HAP-1 (cell line): ENCODE results near the gene MACC1.

ENCODE experiments used
- DNase-seq, 2 experiments: peaks; one replicate each; pipeline ENCODE4 v3.0.0-alpha.2; 2016 to 2020; ENCODE audit warnings: low spot score in 2 of 2
- H3K27me3 ChIP-seq: fragments of 250-450 bp; sonication (Bioruptor Pico); 2 replicates; pipeline ENCODE4 v1.5.1; 2020; ENCODE audit warnings: low read depth, mild to moderate bottlenecking, moderate library complexity
- H3K36me3 ChIP-seq: fragments of 250-450 bp; sonication (Bioruptor Pico); replicated peaks from 2 replicates; pipeline ENCODE4 v1.5.1; 2020; ENCODE audit warnings: mild to moderate bottlenecking
- H3K4me1 ChIP-seq: fragments of 250-450 bp; sonication (Bioruptor Pico); 2 replicates; pipeline ENCODE4 v1.5.1; 2020; ENCODE audit warnings: mild to moderate bottlenecking
- H3K4me3 ChIP-seq: fragments of 250-450 bp; sonication (Bioruptor Pico); 2 replicates; pipeline ENCODE4 v1.5.1; 2020; ENCODE audit warnings: mild to moderate bottlenecking, moderate library complexity
- H3K9me3 ChIP-seq: fragments of 250-450 bp; sonication (Bioruptor Pico); 2 replicates; pipeline ENCODE4 v1.5.1; 2020; ENCODE audit warnings: mild to moderate bottlenecking, moderate library complexity
- in situ Hi-C: fragments of 300-500 bp; cut with MboI; formaldehyde crosslinking; loops from 3 replicates; pipeline ENCODE4 v1.14.3; 2020; ENCODE audit warnings: low sequenced_read_pairs, inconsistent platforms, mixed read lengths

The MACC1 gene

GRCh38 chr7:20223356-20223755, 6.2 kb upstream of the MACC1 start:
- in situ Hi-C loops, result no loop called here
- Histone ChIP-seq H3K36me3 (no peaks in the 10 kb centered on the region), H3K4me3 (no peak overlapping the region), H3K27me3 (no peaks in the 10 kb centered on the region), H3K9me3 (no peaks in the 10 kb centered on the region), H3K4me1 (no peaks in the 10 kb centered on the region)
- DNase-seq, result no peak

DNA sequence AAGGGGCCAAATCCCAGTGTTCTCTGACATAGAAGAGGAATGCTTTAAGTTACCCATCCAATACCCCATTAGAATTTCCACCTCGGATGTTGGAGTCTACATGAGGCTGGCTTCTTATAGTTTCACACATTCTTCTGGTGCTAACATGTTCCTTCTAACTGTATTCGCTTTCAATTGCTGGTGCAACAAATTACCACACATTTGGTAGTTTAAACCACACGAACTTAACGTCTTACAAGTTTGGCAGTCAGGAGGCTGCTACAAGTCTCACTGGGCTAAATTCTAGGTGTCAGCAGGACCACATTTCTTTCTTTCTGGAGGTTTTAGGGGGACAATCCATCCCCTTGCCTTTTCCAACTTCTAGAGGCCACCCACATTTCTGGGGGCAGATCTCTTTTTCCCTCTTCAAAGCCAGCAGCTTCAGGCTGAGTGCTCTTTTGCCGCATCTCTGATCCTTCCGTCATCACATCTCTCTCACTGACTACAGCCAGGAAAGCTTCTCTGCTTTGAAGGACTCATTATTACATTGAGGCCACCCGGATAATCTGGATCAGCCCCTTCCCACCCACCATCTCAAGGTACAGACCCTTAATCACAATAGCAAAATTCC, 5.1 kb upstream of the MACC1 start:
- Histone ChIP-seq H3K27me3 (no peaks in the 10 kb centered on the region), H3K4me3 (no peak overlapping the region), H3K9me3 (no peaks in the 10 kb centered on the region), H3K36me3 (no peaks in the 10 kb centered on the region), H3K4me1 (no peaks in the 10 kb centered on the region)
- in situ Hi-C loops, result no loop called here
- no peak for DNase-seq

GRCh38 chr7:20220921-20221547, 3.9 kb upstream of the MACC1 start:
- Histone ChIP-seq H3K4me3 (no peak overlapping the region), H3K9me3 (no peaks in the 10 kb centered on the region), H3K36me3 (no peaks in the 10 kb centered on the region), H3K4me1 (no peaks in the 10 kb centered on the region), H3K27me3 (no peaks in the 10 kb centered on the region)
- in situ Hi-C loops, result no loop called here
- no peak for DNase-seq

- H3K4me3 ChIP-seq, result no peak overlapping the region
- in situ Hi-C loops, result no loop called here
- no peaks in the 10 kb centered on the region for H3K36me3 ChIP-seq
- no peak for DNase-seq
- no peaks in the 10 kb centered on the region for H3K4me1 ChIP-seq
- H3K9me3 ChIP-seq, result no peaks in the 10 kb centered on the region
- no peaks in the 10 kb centered on the region for H3K27me3 ChIP-seq
Measured at GRCh38 chr7:20220293-20220761, 3.1 kb upstream of the MACC1 start.

DNA sequence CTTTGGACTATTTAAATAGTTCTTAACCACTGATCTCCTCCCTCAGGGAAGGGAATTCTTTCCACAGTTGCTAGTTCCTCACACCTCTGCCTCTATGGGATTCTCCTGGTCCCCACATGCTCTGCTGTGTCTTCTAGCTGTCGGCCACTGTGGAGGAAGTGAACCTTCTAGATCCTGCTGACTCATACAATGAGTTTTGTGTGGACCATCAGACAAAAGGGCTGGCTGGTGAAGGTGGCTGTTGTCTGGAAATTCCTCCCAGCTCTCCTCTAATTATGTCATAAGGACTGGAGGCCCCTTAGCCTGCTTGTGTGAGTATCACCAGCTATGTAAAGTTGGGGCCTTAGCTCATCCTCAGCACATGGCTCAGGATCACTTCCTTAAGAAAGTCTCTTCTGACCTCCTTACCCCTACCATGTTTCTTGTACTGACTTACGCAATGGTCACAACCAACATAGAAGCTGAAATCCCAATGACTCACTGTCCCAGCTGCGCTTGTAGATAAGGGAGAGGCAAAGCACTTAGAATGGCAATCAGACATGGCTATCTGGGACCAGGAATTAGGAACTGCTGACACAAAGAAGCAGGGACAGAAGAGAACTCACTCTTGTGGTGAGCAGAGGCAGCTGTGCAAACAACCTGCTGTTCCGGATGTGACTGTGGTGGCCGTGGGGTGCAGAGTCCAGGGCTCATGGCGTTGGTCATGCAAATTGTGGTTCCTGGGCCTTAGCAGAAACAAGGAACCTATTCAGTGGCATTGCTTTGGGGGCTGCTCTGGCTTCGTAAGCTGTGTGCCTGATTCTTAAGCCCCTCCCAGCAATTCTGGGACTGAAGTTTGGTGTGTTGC, 2.5 kb upstream of the MACC1 start:
- no peaks in the 10 kb centered on the region for H3K27me3 ChIP-seq
- H3K9me3 ChIP-seq, result no peaks in the 10 kb centered on the region
- DNase-seq, result no peak
- no peaks in the 10 kb centered on the region for H3K4me1 ChIP-seq
- in situ Hi-C loops, result no loop called here
- no peaks in the 10 kb centered on the region for H3K36me3 ChIP-seq
- H3K4me3 ChIP-seq, result no peak overlapping the region

DNA sequence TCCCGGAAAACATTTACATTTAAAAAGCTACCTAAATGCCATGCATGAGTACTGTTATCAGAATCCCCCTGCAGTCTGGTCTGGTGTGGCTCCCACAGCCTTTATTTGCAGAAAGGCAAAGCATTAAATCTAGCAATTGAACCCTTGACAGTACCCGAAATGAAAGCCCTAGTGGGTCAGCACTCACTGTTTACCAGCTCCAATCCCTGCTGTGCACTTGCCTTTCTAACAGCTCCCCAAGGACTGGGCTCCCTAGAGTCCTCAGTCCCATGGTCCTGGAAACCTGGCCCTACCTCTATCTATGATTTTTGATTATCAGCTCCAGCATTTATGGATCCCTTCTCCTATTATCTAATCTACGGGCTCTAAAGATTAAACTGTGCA, 1.9 kb upstream of the MACC1 start:
- DNase-seq, result no peak
- Histone ChIP-seq H3K4me1 (no peaks in the 10 kb centered on the region), H3K9me3 (no peaks in the 10 kb centered on the region), H3K36me3 (no peaks in the 10 kb centered on the region), H3K4me3 (no peak overlapping the region), H3K27me3 (no peaks in the 10 kb centered on the region)
- in situ Hi-C loops, result no loop called here

- in situ Hi-C loops, result no loop called here
- H3K4me3 ChIP-seq, result no peak overlapping the region
Measured at GRCh38 chr7:20218279-20218678, 1.1 kb upstream of the MACC1 start.

GRCh38 chr7:20216406-20217036, 663 bp downstream of the MACC1 start:
- Histone ChIP-seq H3K4me3 (no peak overlapping the region), H3K9me3 (no peaks in the 10 kb centered on the region), H3K4me1 (no peaks in the 10 kb centered on the region), H3K36me3 (no peaks in the 10 kb centered on the region), H3K27me3 (no peaks in the 10 kb centered on the region)
- in situ Hi-C loops, result no loop called here
- no peak for DNase-seq

More at GRCh38 chr7:20218279-20218678, 1.1 kb upstream of the MACC1 start:
- Histone ChIP-seq H3K9me3 (no peaks in the 10 kb centered on the region), H3K4me1 (no peaks in the 10 kb centered on the region), H3K27me3 (no peaks in the 10 kb centered on the region), H3K36me3 (no peaks in the 10 kb centered on the region)
- DNase-seq, result no peak

GRCh38 chr7:20214921-20215669, 2.1 kb downstream of the MACC1 start:
- no peak for DNase-seq
- in situ Hi-C loops, result no loop called here
- H3K36me3 ChIP-seq, result no peaks in the 10 kb centered on the region
- H3K4me3 ChIP-seq, result no peak overlapping the region
- H3K4me1 ChIP-seq, result no peaks in the 10 kb centered on the region
- H3K27me3 ChIP-seq, result no peaks in the 10 kb centered on the region
- H3K9me3 ChIP-seq, result no peaks in the 10 kb centered on the region

DNA sequence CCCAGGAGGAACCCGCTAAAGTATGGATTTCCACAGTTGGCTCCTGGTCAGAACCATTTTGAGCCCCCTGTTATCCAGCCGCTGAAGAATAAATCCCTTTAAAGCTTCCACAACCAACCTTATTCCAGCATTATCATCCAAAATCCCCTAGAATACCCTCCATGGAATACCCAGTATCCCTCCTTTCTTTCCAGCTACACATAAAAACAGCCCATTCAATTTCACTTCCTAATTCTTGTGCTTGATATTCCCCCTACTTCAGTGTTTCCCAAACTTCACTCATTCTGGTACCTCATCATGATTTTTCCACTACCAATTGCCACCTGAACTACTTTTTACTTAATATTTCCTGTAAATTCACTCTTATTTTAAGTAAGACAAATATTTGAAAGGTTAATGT, 3.1 kb downstream of the MACC1 start:
- Histone ChIP-seq H3K4me1 (no peaks in the 10 kb centered on the region), H3K36me3 (no peaks in the 10 kb centered on the region), H3K4me3 (no peak overlapping the region), H3K27me3 (no peaks in the 10 kb centered on the region), H3K9me3 (no peaks in the 10 kb centered on the region)
- in situ Hi-C loops, result no loop called here
- DNase-seq, result no peak

DNA sequence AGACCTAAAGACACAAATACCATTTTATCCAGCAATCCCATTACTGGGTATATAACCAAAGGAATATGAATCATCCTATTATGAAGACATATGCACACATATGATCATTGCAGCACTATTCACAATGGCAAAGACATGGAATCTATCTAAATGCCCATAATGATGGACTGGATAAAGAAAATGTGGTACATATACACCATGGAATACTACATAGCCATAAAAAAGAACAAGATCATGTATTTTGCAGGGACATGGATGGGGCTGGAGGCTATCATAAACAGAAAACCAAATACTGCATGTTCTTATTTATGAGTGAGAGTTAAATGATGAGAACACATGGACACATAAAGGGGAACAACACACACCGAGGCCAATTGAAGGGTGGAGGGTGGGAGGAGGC, 3.8 kb downstream of the MACC1 start:
- no peak for DNase-seq
- in situ Hi-C loops, result no loop called here
- Histone ChIP-seq H3K36me3 (no peaks in the 10 kb centered on the region), H3K4me3 (no peak overlapping the region), H3K9me3 (no peaks in the 10 kb centered on the region), H3K27me3 (no peaks in the 10 kb centered on the region), H3K4me1 (no peaks in the 10 kb centered on the region)

GRCh38 chr7:20211376-20211775, 5.8 kb downstream of the MACC1 start:
- no peaks in the 10 kb centered on the region for H3K36me3 ChIP-seq
- H3K4me3 ChIP-seq, result no peak overlapping the region

DNA sequence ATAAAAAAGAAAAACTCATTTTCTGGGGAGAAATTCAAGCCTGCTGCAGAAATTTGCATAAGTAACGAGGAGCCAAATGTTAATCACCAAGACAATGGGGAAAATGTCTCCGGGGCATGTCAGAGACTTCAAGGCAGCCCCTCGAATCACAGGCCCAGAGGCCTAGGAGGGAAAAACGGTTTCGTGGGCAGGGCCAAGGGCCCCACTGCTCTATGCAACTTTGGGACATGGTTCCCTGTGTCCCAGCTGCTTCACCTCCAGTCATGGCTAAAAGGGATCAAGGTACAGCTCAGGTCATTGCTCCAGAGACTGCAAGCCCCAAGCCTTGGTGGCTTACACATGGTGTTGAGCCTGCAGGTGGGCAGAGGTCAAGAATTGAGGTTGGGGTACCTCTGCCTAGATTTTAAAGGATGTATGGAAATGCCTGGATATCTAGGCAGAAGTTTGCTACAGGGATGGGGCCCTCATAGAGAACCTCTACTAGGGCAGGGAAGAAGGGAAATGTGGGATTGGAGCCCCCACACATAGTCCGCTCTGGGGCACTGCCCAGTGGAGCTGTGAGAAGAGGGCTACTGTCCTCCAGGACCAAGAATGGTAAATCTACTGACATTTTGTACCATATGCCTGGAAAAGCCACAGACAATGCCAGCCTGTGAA, 8.4 kb downstream of the MACC1 start:
- Histone ChIP-seq H3K9me3 (no peaks in the 10 kb centered on the region; the same call in 1 of the 2 replicates), H3K36me3 (no peaks in the 10 kb centered on the region), H3K4me1 (no peaks in the 10 kb centered on the region), H3K27me3 (no peaks in the 10 kb centered on the region), H3K4me3 (no peak overlapping the region)
- no peak for DNase-seq
- in situ Hi-C loops, result no loop called here

More at GRCh38 chr7:20211376-20211775, 5.8 kb downstream of the MACC1 start:
- Histone ChIP-seq H3K27me3 (no peaks in the 10 kb centered on the region), H3K9me3 (no peaks in the 10 kb centered on the region; the same call in 1 of the 2 replicates), H3K4me1 (no peaks in the 10 kb centered on the region)
- in situ Hi-C loops, result no loop called here
- DNase-seq, result no peak
